Mucosa of descending colon (tissue), 3 donors: ENCODE data around the gene GDAP1L1. TPM values are rescaled to one million over a fixed set of nuclear protein-coding genes. Genes with fewer than 3 reads are reported as not detected.
"Not testable (repeated sequence)": the region's sequence is repeated elsewhere in the genome, so short reads cannot be mapped to it uniquely, and the experiment has no call there.

Source experiments
- ATAC-seq: fragments of 200-7000 bp; cut with Tn5 transposase; one replicate; pipeline ENCODE4 v1.9.1; 2020; ENCODE audit warnings: mild to moderate bottlenecking, moderate library complexity
- DNase-seq, 3 donors: peaks; one replicate each; pipeline ENCODE4 v3.0.0-alpha.2; 2020
- H3K36me3 ChIP-seq: fragments of 200-600 bp; one replicate; pipeline ENCODE4 v1.8.0; 2021; ENCODE audit warnings: low read depth, mild to moderate bottlenecking
- H3K4me1 ChIP-seq: fragments of 200-600 bp; one replicate; pipeline ENCODE4 v1.8.0; 2021; ENCODE audit warnings: low read depth, mild to moderate bottlenecking
- H3K4me3 ChIP-seq: fragments of 200-600 bp; one replicate; pipeline ENCODE4 v1.8.0; 2021; ENCODE audit warnings: mild to moderate bottlenecking
- H3K9me3 ChIP-seq: fragments of 200-600 bp; one replicate; pipeline ENCODE4 v1.8.0; 2021; ENCODE audit warnings: mild to moderate bottlenecking
- CTCF ChIP-seq: fragments of 200-600 bp; IDR thresholded peaks from one replicate; pipeline ENCODE4 v1.8.0; 2022; ENCODE audit warnings: antibody characterized with exemption, mild to moderate bottlenecking
- intact Hi-C, 2 donors: fragments of 100-400 bp; cut with DNase I in 1 of 2; cut with micrococcal nuclease in 1 of 2; formaldehyde crosslinking; loops; one replicate each; pipeline versions ENCODE4 v1.11.0 to v1.11.1; 2022; cut with DNase I, micrococcal nuclease
- total RNA-seq, 3 donors: library from RNA; stranded (reverse); fragmentation: NEBNext Ultra II Directional in 2 of 3; extraction: Animal tissue kit (Norgen Biotek cat#: 25700) in 2 of 3; gene quantifications; one replicate each; pipeline versions ENCODE4 v1.2.1 to v1.2.4, GENCODE V29; 2021 to 2023
- donor health status: DM: no; HTN: no; CAD: no; lungs with moderate emphysema.
- donor health status: DM: no; HTN: no; CAD: no.
- donor health status: DM: no; HTN: yes; CAD: no.

The GDAP1L1 gene
- total RNA-seq, 3 donors from 2014 or later = 0.25 TPM; not detected in 2

- no peak for TF ChIP-seq CTCF
- H3K4me1 ChIP-seq = peaks cover 8% of the 10 kb centered on the region
- H3K9me3 ChIP-seq = no peaks in the 10 kb centered on the region
- intact Hi-C loops = no loop called here
- no peaks in the 10 kb centered on the region for H3K36me3 ChIP-seq
- H3K4me3 ChIP-seq = no peak overlapping the region
- ATAC-seq (peak; percentile 17), DNase-seq (no peak)
Measured at GRCh38 chr20:44326391-44327159, 79.5 kb downstream of the GDAP1L1 start.

- H3K9me3 ChIP-seq, H3K4me3 ChIP-seq, DNase-seq, intact Hi-C loops, H3K36me3 ChIP-seq, ATAC-seq, H3K4me1 ChIP-seq: not testable (repeated sequence)
Measured at GRCh38 chr20:44327748-44328147, 80.6 kb downstream of the GDAP1L1 start.

DNA sequence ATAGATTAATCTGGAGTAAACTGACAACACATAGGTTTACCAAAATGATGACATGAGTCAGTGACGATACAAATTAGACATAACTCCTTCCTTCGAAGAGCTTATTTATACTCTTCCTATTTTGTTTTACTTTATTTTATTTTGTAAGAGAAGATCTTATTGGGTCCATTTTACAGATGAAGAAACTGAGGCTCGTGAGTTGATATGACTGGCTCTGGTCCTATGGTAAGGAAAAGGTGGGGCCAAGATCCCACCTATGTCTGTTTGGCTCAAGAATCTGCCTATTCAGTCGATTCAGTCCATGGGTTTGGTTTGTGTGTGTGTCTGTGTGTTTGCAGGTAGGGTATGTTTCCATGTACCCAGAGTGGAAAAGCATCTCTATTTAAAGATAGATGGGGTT is 81.3 kb downstream of the GDAP1L1 start:
- TF ChIP-seq CTCF = no peak
- no peaks in the 10 kb centered on the region for H3K9me3 ChIP-seq
- peaks cover 8% of the 10 kb centered on the region for H3K4me1 ChIP-seq
- H3K36me3 ChIP-seq = no peaks in the 10 kb centered on the region
- DNase-seq (no peak), ATAC-seq (no peak)
- intact Hi-C loops = no loop called here
- no peak overlapping the region for H3K4me3 ChIP-seq

Other genes with a start within 250 kb of the GDAP1L1 start
- 10 to 100 TPM in 1 of 3 donors, 1 to 10 TPM in 2; 2.3 to 87.3 (median 8.3) TPM for gene JPH2, start 60.1 kb upstream of the GDAP1L1 start, total RNA-seq
- gene OSER1, start 36.5 kb upstream of the GDAP1L1 start, total RNA-seq = 10 to 100 TPM; 32.1 to 40.1 (median 32.5) TPM
- 10 to 100 TPM; 10.9 to 12.6 (median 10.9) TPM for gene FITM2, start 63.9 kb downstream of the GDAP1L1 start, total RNA-seq
- not detected for gene R3HDML, start 89.7 kb downstream of the GDAP1L1 start, total RNA-seq
- 100 to 1,000 TPM; 125 to 332 (median 237) TPM for gene HNF4A, start 108.4 kb downstream of the GDAP1L1 start, total RNA-seq
- 10 to 100 TPM in 1 of 3 donors, 1 to 10 TPM in 2; 7.2 to 10.2 (median 9.9) TPM for gene TTPAL, start 228.6 kb downstream of the GDAP1L1 start, total RNA-seq